ENCODE measurements around the gene TMEM178B.

- TF ChIP-seq POLR2A (IDR thresholded peaks at IDR 0.05) (no peak), CTCF (IDR thresholded peaks at IDR 0.05 in 4 of 5, conservative IDR thresholded peaks at IDR 0.05 in 1 of 5) (no peak)
Observed at GRCh38 chr7:141370650-141371049, 296.8 kb downstream of the TMEM178B start.
